ENCODE data around the gene SMARCA5. TPM values are rescaled to one million over a fixed set of nuclear protein-coding genes. Genes with fewer than 3 reads are reported as not detected.

The SMARCA5 gene
- 56.6 and 57.8 TPM in 2 replicates for total RNA-seq

- intact Hi-C loops (cut with micrococcal nuclease): loop anchor here (1.0 to 10.0 kb wide), 9 partner anchors 46 to 1974 kb away; partner anchors contain the start of genes ABCE1, ANAPC10, OTUD4 and USP38
- Mint-ChIP-seq H3K9me3 (no peaks in the 10 kb centered on the region), H3K36me3 (ENCODE audit: low read depth) (peaks cover 32% of the 10 kb centered on the region), H3K4me3 (ENCODE audit: low read depth) (peak within 1 kb of the TSS; percentile 98), H3K4me1 (ENCODE audit: low read depth) (peaks cover 23% of the 10 kb centered on the region), H3K27ac (peak within 1 kb of the TSS; percentile 90), H3K27me3 (ENCODE audit: low read depth) (peaks cover 16% of the 10 kb centered on the region)
- peak; percentile 97 for DNase-seq (ENCODE audit: low spot score)
Observed at GRCh38 chr4:143513314-143514168, at the start of gene SMARCA5. TSS of gene SMARCA5 (plus strand) at chr4:143513702. CDS start at chr4:143513925, 223 bp downstream.

GRCh38 chr4:143473334-143474126 lies 40.0 kb upstream of the SMARCA5 start:
- intact Hi-C loops (cut with micrococcal nuclease): no loop called here
- no peaks in the 10 kb centered on the region for H3K36me3 Mint-ChIP-seq (ENCODE audit: low read depth)
- no peaks in the 10 kb centered on the region for H3K9me3 Mint-ChIP-seq
- no peaks in the 10 kb centered on the region for H3K4me1 Mint-ChIP-seq (ENCODE audit: low read depth)
- H3K4me3 Mint-ChIP-seq (ENCODE audit: low read depth): no peak overlapping the region
- no peak for DNase-seq (ENCODE audit: low spot score)
- no peak overlapping the region for H3K27ac Mint-ChIP-seq
- peaks cover 4% of the 10 kb centered on the region for H3K27me3 Mint-ChIP-seq (ENCODE audit: low read depth)

GRCh38 chr4:143477487-143477886 lies 36.0 kb upstream of the SMARCA5 start:
- H3K27me3 Mint-ChIP-seq (ENCODE audit: low read depth): peaks cover 9% of the 10 kb centered on the region
- H3K4me3 Mint-ChIP-seq (ENCODE audit: low read depth): no peak overlapping the region
- H3K27ac Mint-ChIP-seq: no peak overlapping the region
- H3K36me3 Mint-ChIP-seq (ENCODE audit: low read depth): no peaks in the 10 kb centered on the region
- no peaks in the 10 kb centered on the region for H3K9me3 Mint-ChIP-seq
- intact Hi-C loops (cut with micrococcal nuclease): no loop called here
- no peak for DNase-seq (ENCODE audit: low spot score)
- H3K4me1 Mint-ChIP-seq (ENCODE audit: low read depth): no peaks in the 10 kb centered on the region

DNA sequence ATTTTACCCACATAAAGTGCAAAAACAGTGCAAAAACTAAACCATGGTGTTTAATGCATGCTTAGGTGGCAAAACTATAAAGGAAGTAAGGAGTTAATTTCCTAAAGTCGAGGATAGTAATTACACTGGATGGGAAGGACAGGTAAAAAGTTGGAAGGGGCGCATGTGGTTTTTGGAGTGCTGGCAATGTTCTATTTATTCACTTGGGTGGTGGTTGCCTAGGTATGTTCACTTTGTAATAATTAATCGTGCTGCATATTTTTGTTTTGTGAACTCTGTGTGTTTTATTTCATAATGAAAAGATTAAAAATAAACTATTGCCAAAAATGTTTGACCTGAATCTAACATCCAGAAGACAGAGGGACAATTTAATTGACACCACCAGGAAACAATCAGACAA lies 32.1 kb upstream of the SMARCA5 start:
- no peaks in the 10 kb centered on the region for H3K4me1 Mint-ChIP-seq (ENCODE audit: low read depth)
- intact Hi-C loops (cut with micrococcal nuclease): loop anchor here (5.0 kb wide), 1 partner anchor 74 kb away; no protein-coding TSS in a partner anchor
- no peak for DNase-seq (ENCODE audit: low spot score)
- H3K36me3 Mint-ChIP-seq (ENCODE audit: low read depth): no peaks in the 10 kb centered on the region
- H3K9me3 Mint-ChIP-seq: no peaks in the 10 kb centered on the region
- no peak overlapping the region for H3K27ac Mint-ChIP-seq
- H3K4me3 Mint-ChIP-seq (ENCODE audit: low read depth): no peak overlapping the region
- H3K27me3 Mint-ChIP-seq (ENCODE audit: low read depth): peaks cover 9% of the 10 kb centered on the region

- Mint-ChIP-seq H3K27me3 (ENCODE audit: low read depth) (peaks cover 9% of the 10 kb centered on the region), H3K4me3 (ENCODE audit: low read depth) (no peak overlapping the region), H3K36me3 (ENCODE audit: low read depth) (no peaks in the 10 kb centered on the region), H3K9me3 (no peaks in the 10 kb centered on the region), H3K27ac (no peak overlapping the region), H3K4me1 (ENCODE audit: low read depth) (no peaks in the 10 kb centered on the region)
- DNase-seq (ENCODE audit: low spot score): no peak
- intact Hi-C loops (cut with micrococcal nuclease): loop anchor here (5.0 kb wide), 1 partner anchor 76 kb away; no protein-coding TSS in a partner anchor
Observed at GRCh38 chr4:143482840-143483239, 30.7 kb upstream of the SMARCA5 start.

GRCh38 chr4:143486314-143486713 lies 27.2 kb upstream of the SMARCA5 start:
- Mint-ChIP-seq H3K4me1 (ENCODE audit: low read depth) (no peaks in the 10 kb centered on the region), H3K9me3 (no peaks in the 10 kb centered on the region), H3K36me3 (ENCODE audit: low read depth) (no peaks in the 10 kb centered on the region), H3K27me3 (ENCODE audit: low read depth) (peaks cover 8% of the 10 kb centered on the region), H3K27ac (no peak overlapping the region), H3K4me3 (ENCODE audit: low read depth) (no peak overlapping the region)
- intact Hi-C loops (cut with micrococcal nuclease): no loop called here
- DNase-seq (ENCODE audit: low spot score): no peak

DNA sequence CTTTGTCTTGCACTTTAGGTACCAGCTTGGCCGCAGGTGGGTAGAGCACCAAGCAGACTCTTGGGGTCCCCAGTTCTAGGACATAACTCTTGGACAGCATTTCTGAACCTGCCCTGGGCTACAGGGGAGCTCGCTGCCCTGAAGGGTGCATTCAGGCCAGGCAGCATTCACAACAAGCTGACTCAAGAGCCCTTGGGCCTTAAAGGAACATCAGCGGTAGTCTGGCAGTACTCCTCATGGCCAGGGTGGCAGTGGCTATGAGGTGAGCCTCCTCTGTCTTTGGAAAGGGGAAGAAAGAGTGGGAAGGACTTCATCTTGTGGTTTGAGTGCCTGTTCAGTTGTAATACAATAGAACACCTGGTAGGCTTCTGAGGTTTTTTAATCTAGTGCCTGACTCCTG lies 24.8 kb upstream of the SMARCA5 start:
- no peaks in the 10 kb centered on the region for H3K9me3 Mint-ChIP-seq

DNA sequence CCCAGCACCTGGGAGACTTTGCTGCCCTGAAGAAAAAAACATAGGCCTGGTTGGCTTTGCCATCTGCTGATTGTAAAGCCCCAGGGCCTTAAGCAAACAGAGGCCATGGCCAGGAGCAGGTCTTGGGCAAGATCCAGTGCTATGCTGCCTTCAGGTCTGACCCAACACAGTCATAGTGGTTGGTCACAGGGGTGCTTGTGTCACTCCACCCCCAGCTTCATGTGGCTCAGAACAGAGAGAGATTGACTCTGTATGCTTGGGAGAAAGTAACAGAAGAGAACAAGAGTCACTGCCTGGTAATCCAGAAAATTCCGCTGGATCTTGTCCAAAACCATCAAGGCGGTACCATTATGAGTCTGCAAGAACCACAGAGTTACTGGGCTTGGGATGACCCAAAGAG lies 24.4 kb upstream of the SMARCA5 start:
- intact Hi-C loops (cut with micrococcal nuclease): no loop called here

More for the DNA sequence above, 24.8 kb upstream of the SMARCA5 start:
- Mint-ChIP-seq H3K27ac (no peak overlapping the region), H3K36me3 (ENCODE audit: low read depth) (no peaks in the 10 kb centered on the region), H3K4me3 (ENCODE audit: low read depth) (no peak overlapping the region), H3K4me1 (ENCODE audit: low read depth) (no peaks in the 10 kb centered on the region), H3K27me3 (ENCODE audit: low read depth) (peaks cover 10% of the 10 kb centered on the region)
- intact Hi-C loops (cut with micrococcal nuclease): no loop called here
- no peak for DNase-seq (ENCODE audit: low spot score)

DNA sequence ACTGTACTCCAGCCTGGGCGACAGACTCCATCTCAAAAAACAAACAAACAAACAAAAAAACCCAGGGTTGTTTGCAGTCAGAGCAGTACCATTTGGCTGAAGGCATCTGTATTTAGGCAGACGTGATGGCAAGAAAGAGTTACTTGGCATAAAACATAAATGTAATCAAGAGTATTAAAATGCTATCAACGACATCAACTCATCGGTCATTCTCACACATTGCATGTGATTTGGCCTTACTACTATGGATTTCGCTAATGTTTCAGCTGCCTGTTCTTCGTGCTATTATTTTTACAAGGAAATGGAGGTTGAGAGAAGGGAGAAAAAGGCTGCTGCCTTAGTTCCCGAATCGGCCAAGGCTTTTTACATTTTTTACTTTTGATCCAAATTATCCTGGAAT lies 15.5 kb upstream of the SMARCA5 start:
- DNase-seq (ENCODE audit: low spot score): no peak
- intact Hi-C loops (cut with micrococcal nuclease): no loop called here
- H3K4me1 Mint-ChIP-seq (ENCODE audit: low read depth): no peaks in the 10 kb centered on the region
- H3K4me3 Mint-ChIP-seq (ENCODE audit: low read depth): no peak overlapping the region
- H3K27ac Mint-ChIP-seq: no peak overlapping the region
- peaks cover 1% of the 10 kb centered on the region for H3K27me3 Mint-ChIP-seq (ENCODE audit: low read depth)
- H3K9me3 Mint-ChIP-seq: no peaks in the 10 kb centered on the region
- H3K36me3 Mint-ChIP-seq (ENCODE audit: low read depth): no peaks in the 10 kb centered on the region

More for the DNA sequence above, 24.4 kb upstream of the SMARCA5 start:
- Mint-ChIP-seq H3K27ac (no peak overlapping the region), H3K27me3 (ENCODE audit: low read depth) (peaks cover 10% of the 10 kb centered on the region), H3K9me3 (no peaks in the 10 kb centered on the region), H3K4me3 (ENCODE audit: low read depth) (no peak overlapping the region), H3K4me1 (ENCODE audit: low read depth) (no peaks in the 10 kb centered on the region), H3K36me3 (ENCODE audit: low read depth) (no peaks in the 10 kb centered on the region)
- no peak for DNase-seq (ENCODE audit: low spot score)

GRCh38 chr4:143502231-143502630 lies 11.3 kb upstream of the SMARCA5 start:
- intact Hi-C loops (cut with micrococcal nuclease): no loop called here
- Mint-ChIP-seq H3K27ac (no peak overlapping the region), H3K27me3 (ENCODE audit: low read depth) (peaks cover 8% of the 10 kb centered on the region), H3K9me3 (no peaks in the 10 kb centered on the region), H3K36me3 (ENCODE audit: low read depth) (no peaks in the 10 kb centered on the region), H3K4me3 (ENCODE audit: low read depth) (no peak overlapping the region), H3K4me1 (ENCODE audit: low read depth) (no peaks in the 10 kb centered on the region)
- no peak for DNase-seq (ENCODE audit: low spot score)

DNA sequence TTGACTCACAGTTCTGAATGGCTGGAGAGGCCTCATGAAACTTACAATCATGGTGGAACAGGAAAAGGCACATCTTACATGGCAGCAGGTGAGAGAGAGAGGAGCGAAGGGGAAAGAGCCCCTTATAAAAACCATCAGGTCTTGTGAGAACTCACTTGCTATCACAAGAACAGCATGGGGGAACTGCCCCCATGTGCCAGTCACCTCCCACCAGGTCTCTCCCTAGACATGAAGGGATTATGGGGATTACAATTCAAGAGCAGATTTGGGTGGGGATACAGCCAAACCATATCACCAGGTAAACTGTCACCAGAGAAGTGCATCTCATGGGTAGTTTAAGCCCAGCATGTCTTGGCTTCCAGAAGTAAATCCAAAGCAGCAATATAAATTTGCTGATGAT lies 7.5 kb upstream of the SMARCA5 start:
- H3K27me3 Mint-ChIP-seq (ENCODE audit: low read depth): peaks cover 37% of the 10 kb centered on the region
- no peak overlapping the region for H3K27ac Mint-ChIP-seq
- no peaks in the 10 kb centered on the region for H3K4me1 Mint-ChIP-seq (ENCODE audit: low read depth)
- no peaks in the 10 kb centered on the region for H3K36me3 Mint-ChIP-seq (ENCODE audit: low read depth)
- no peak overlapping the region for H3K4me3 Mint-ChIP-seq (ENCODE audit: low read depth)
- DNase-seq (ENCODE audit: low spot score): no peak
- intact Hi-C loops (cut with micrococcal nuclease): no loop called here
- H3K9me3 Mint-ChIP-seq: no peaks in the 10 kb centered on the region

DNA sequence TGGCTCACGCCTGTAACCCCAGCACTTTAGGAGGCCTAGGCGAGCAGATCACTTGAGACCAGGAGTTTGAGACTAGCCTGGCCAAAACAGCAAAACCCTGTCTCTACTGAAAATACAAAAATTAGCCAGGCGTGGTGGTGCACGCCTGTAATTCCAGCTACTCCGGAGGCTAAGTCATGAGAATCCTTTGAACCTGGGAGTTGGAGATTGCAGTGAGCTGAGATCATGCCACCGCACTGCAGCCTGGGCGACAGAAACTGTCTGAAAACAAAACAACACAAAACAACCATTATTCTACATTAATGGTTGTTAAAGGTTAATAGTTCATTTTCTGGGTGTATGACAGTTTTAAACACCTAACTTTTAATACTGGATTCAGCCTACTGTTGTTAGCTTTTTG lies 1.6 kb upstream of the SMARCA5 start:
- H3K36me3 Mint-ChIP-seq (ENCODE audit: low read depth): peaks cover 21% of the 10 kb centered on the region
- H3K9me3 Mint-ChIP-seq: no peaks in the 10 kb centered on the region
- no peak overlapping the region for H3K4me3 Mint-ChIP-seq (ENCODE audit: low read depth)
- H3K27me3 Mint-ChIP-seq (ENCODE audit: low read depth): peaks cover 29% of the 10 kb centered on the region
- intact Hi-C loops (cut with micrococcal nuclease): loop anchor here (5.0 to 10.0 kb wide), 3 partner anchors 947 to 1975 kb away; no protein-coding TSS in a partner anchor
- H3K4me1 Mint-ChIP-seq (ENCODE audit: low read depth): peaks cover 15% of the 10 kb centered on the region
- no peak for DNase-seq (ENCODE audit: low spot score)
- no peak overlapping the region for H3K27ac Mint-ChIP-seq

- no peaks in the 10 kb centered on the region for H3K9me3 Mint-ChIP-seq
- peak overlapping the region; percentile 90 for H3K27ac Mint-ChIP-seq
- no peak for DNase-seq (ENCODE audit: low spot score)
- peaks cover 21% of the 10 kb centered on the region for H3K4me1 Mint-ChIP-seq (ENCODE audit: low read depth)
- H3K36me3 Mint-ChIP-seq (ENCODE audit: low read depth): peaks cover 28% of the 10 kb centered on the region
- peak overlapping the region; percentile 98 for H3K4me3 Mint-ChIP-seq (ENCODE audit: low read depth)
- intact Hi-C loops (cut with micrococcal nuclease): loop anchor here (1.0 to 10.0 kb wide), 9 partner anchors 46 to 1974 kb away; partner anchors contain the start of genes ABCE1, ANAPC10, OTUD4 and USP38
- H3K27me3 Mint-ChIP-seq (ENCODE audit: low read depth): peaks cover 22% of the 10 kb centered on the region
Observed at GRCh38 chr4:143512978-143513313, 556 bp upstream of the SMARCA5 start.
